Tibial nerve (tissue), 4 donors: ENCODE measurements around the gene PCDHGB6.
"Not testable (repeated sequence)": the region's sequence is repeated elsewhere in the genome, so short reads cannot be mapped to it uniquely, and the experiment has no call there.

Experiments
- CTCF ChIP-seq, 5 experiments: fragments of 200-600 bp in 3 of 5; fragments of 450-650 bp in 2 of 5; sonication (generic) in 3 of 5; IDR thresholded peaks; one replicate each; pipeline ENCODE4 v1.5.1; 2016 to 2019; ENCODE audit warnings: antibody characterized with exemption in 5 of 5, mild to moderate bottlenecking in 3 of 5, moderate library complexity in 2 of 5
- EP300 ChIP-seq, 2 donors: sonication (generic); formaldehyde crosslinking; IDR thresholded peaks; one replicate each; pipeline ENCODE4 v1.6.1; 2017; ENCODE audit warnings: antibody characterized with exemption in 2 of 2, mild to moderate bottlenecking in 1 of 2
- POLR2A ChIP-seq, 2 donors: fragments of 450-650 bp; IDR thresholded peaks; one replicate each; pipeline ENCODE4 v1.6.1; 2017; ENCODE audit warnings: antibody characterized with exemption in 2 of 2, mild to moderate bottlenecking in 2 of 2, moderate library complexity in 2 of 2

- TF ChIP-seq CTCF, POLR2A, EP300 (IDR thresholded peaks at IDR 0.05): not testable (repeated sequence)
Measured at GRCh38 chr5:141432308-141432707, 24.5 kb downstream of the PCDHGB6 start.
